RCC 7860 (cell line): ENCODE data around the gene BRD3OS.
A peak's percentile ranks its signal among the peaks of the same experiment; 100 is the strongest.
"Not testable (repeated sequence)": the region's sequence is repeated elsewhere in the genome, so short reads cannot be mapped to it uniquely, and the experiment has no call there.

Experiments used
- DNase-seq: peaks from one replicate; pipeline ENCODE4 v3.0.0-alpha.2; 2015; ENCODE audit warnings: low spot score
- FAIRE-seq: peaks from 2 replicates; lab custom pipeline; 2012; peaks lifted over from hg19 to GRCh38; lab: Jason Lieb, UNC

BRD3OS gene

GRCh38 chr9:133987946-133988665 is 37.2 kb upstream of the BRD3OS start:
- FAIRE-seq (no peak), DNase-seq (no peak)

GRCh38 chr9:133988771-133989170 is 36.5 kb upstream of the BRD3OS start:
- not testable (repeated sequence) for DNase-seq, FAIRE-seq

- DNase-seq (no peak), FAIRE-seq (no peak)
Observed at GRCh38 chr9:133989625-133990365, 35.5 kb upstream of the BRD3OS start.

- FAIRE-seq, result peak; percentile 86
- peak; percentile 94 for DNase-seq
Observed at GRCh38 chr9:133990366-133991213, 34.7 kb upstream of the BRD3OS start.

- DNase-seq (no peak), FAIRE-seq (no peak)
Observed at GRCh38 chr9:133991214-133991921, 33.9 kb upstream of the BRD3OS start.

- DNase-seq (peak; percentile 68), FAIRE-seq (no peak)
Observed at GRCh38 chr9:133991964-133992779, 33.1 kb upstream of the BRD3OS start, which contains the start of gene VAV2. Gene VAV2, minus strand, starts transcription at chr9:133992324. Its CDS starts 46 bp downstream, at chr9:133992278.

GRCh38 chr9:133992780-133993634 is 32.3 kb upstream of the BRD3OS start:
- FAIRE-seq (peak; percentile 68), DNase-seq (peak; percentile 89)

- no peak for DNase-seq
- no peak for FAIRE-seq
Observed at GRCh38 chr9:133993635-133994253, 31.5 kb upstream of the BRD3OS start.

GRCh38 chr9:133994353-133995011 is 30.8 kb upstream of the BRD3OS start:
- FAIRE-seq (no peak), DNase-seq (peak; percentile 55)

GRCh38 chr9:133995012-133995896 is 30.0 kb upstream of the BRD3OS start:
- FAIRE-seq, result no peak
- peak; percentile 73 for DNase-seq

GRCh38 chr9:133996531-133997520 is 28.5 kb upstream of the BRD3OS start:
- no peak for DNase-seq
- no peak for FAIRE-seq

- FAIRE-seq (no peak), DNase-seq (no peak)
Observed at GRCh38 chr9:133997584-133997983, 27.7 kb upstream of the BRD3OS start.

- FAIRE-seq, result no peak
- DNase-seq, result no peak
Observed at GRCh38 chr9:133998915-133999595, 26.2 kb upstream of the BRD3OS start.

- DNase-seq (no peak), FAIRE-seq (no peak)
Observed at GRCh38 chr9:133999851-134000265, 25.4 kb upstream of the BRD3OS start.

- no peak for DNase-seq
- no peak for FAIRE-seq
Observed at GRCh38 chr9:134002796-134003195, 22.5 kb upstream of the BRD3OS start.
